Measurements from ENCODE around the gene TBC1D22A.
"Not testable (repeated sequence)": the region's sequence is repeated elsewhere in the genome, so short reads cannot be mapped to it uniquely, and the experiment has no call there.

TBC1D22A gene

GRCh38 chr22:47164514-47165337 lies 402.3 kb downstream of the TBC1D22A start:
- no peak for DNase-seq

GRCh38 chr22:47165338-47166032 lies 403.0 kb downstream of the TBC1D22A start:
- no peak for DNase-seq

GRCh38 chr22:47166033-47166404 lies 403.6 kb downstream of the TBC1D22A start:
- DNase-seq = no peak

- DNase-seq = no peak
These were observed 404.1 kb downstream of the TBC1D22A start for GRCh38 chr22:47166446-47167016.

GRCh38 chr22:47167056-47167455 lies 404.6 kb downstream of the TBC1D22A start:
- DNase-seq = no peak

GRCh38 chr22:47167921-47168320 lies 405.5 kb downstream of the TBC1D22A start:
- not testable (repeated sequence) for DNase-seq

- no peak for DNase-seq
These were observed 406.0 kb downstream of the TBC1D22A start for GRCh38 chr22:47168441-47168840.

GRCh38 chr22:47168900-47169800 lies 406.7 kb downstream of the TBC1D22A start:
- DNase-seq = no peak

GRCh38 chr22:47169801-47170140 lies 407.3 kb downstream of the TBC1D22A start:
- DNase-seq = no peak

- not testable (repeated sequence) for DNase-seq
These were observed 408.3 kb downstream of the TBC1D22A start for GRCh38 chr22:47170511-47171440.

GRCh38 chr22:47171441-47172221 lies 409.2 kb downstream of the TBC1D22A start:
- no peak for DNase-seq

GRCh38 chr22:47172771-47173534 lies 410.5 kb downstream of the TBC1D22A start:
- no peak for DNase-seq

- DNase-seq = no peak
These were observed 411.1 kb downstream of the TBC1D22A start for GRCh38 chr22:47173535-47174021.

- no peak for DNase-seq
These were observed 411.6 kb downstream of the TBC1D22A start for GRCh38 chr22:47174096-47174495.

GRCh38 chr22:47174671-47175112 lies 412.2 kb downstream of the TBC1D22A start:
- no peak for DNase-seq

- DNase-seq = no peak
These were observed 412.9 kb downstream of the TBC1D22A start for GRCh38 chr22:47175151-47176025.

- DNase-seq = no peak
These were observed 413.6 kb downstream of the TBC1D22A start for GRCh38 chr22:47176026-47176389.

- no peak for DNase-seq
These were observed 414.3 kb downstream of the TBC1D22A start for GRCh38 chr22:47176573-47177333.
